ENCODE results near the gene MS4A4E.
"Not testable (repeated sequence)": the region's sequence is repeated elsewhere in the genome, so short reads cannot be mapped to it uniquely, and the experiment has no call there.

The MS4A4E gene

DNA sequence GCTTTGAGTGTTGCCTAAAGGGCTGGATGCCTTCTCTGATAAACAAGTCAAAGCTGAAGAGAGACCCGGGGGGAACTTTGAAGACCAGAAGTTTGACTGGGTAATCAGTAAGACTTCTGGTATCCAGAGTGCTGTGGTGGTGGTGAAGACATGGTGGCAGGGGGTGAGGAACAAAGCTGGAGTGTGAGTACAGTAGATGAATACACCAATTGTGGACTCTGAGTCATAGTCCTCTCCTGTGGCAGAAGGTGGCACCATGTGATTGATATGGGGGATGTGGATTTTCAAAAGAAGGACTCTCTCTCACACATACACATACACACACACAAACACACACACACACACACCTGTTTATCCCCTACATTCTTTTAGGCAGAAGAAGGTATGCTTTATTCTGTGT is 72.4 kb downstream of the MS4A4E start:
- DNase-seq, result no peak

- no peak for DNase-seq
These were observed 73.5 kb downstream of the MS4A4E start for GRCh38 chr11:60169264-60169915.

GRCh38 chr11:60168306-60168705 is 74.6 kb downstream of the MS4A4E start:
- no peak for DNase-seq

GRCh38 chr11:60165951-60166350 is 77.0 kb downstream of the MS4A4E start:
- no peak for DNase-seq

DNA sequence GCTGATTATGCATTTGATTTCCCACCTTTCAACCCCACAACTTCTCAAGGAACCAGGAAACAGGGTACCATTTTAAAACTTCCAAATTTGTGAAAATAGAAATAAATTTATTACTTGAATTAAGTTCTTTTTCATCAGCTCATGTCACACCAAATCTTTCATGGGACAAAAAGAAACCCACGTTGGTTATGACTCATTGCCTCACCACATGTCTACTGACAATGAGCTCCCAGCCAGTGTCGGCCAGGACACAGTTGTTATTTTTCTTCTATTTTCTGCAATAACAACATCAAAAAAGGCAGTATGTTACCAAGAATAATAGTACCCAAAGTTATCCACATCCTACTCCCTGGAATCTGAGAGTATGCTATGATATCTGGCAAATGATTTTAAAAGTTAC is 77.4 kb downstream of the MS4A4E start:
- no peak for DNase-seq

- DNase-seq, result no peak
These were observed 78.3 kb downstream of the MS4A4E start for GRCh38 chr11:60164550-60165075.

GRCh38 chr11:60161766-60162165 is 81.2 kb downstream of the MS4A4E start:
- no peak for DNase-seq

GRCh38 chr11:60161107-60161506 is 81.8 kb downstream of the MS4A4E start:
- no peak for DNase-seq

GRCh38 chr11:60159868-60160267 is 83.1 kb downstream of the MS4A4E start:
- DNase-seq, result no peak

DNA sequence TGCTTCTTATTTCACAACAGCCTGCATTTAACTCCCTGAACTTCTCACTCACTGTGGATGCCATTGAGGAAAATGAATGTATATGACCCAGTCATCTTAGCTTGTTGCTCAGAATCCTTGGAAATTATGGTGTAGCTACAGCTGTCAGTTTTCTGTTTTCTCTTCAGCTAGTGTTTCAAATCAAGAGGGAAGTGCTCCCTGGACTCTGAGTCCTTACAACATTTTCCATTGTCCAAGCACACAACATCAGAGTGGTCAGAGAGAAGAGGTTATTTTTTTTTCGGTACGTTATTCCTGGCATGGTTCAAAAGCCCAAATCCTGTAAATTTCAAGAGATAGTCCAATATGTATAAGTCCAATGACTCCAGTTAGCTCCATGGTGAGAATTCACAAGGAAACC is 83.7 kb downstream of the MS4A4E start:
- DNase-seq, result no peak

DNA sequence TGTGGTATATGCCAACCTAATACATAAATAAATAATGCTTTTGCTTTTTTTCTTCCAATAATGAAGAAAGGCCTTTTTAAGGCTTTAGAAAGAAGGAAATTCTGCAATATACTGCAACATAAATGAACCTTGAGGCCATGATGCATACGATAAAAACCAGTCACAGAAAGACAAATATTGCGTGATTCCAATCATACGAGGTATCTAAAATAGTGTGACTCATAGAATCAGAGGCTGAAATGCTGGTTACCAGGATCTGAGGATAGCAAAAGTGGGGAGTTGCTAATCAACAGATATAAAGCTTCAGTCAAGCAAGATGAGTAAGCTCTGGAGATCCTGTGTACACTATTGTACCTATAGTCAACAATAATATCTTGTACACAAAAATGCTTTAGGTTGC is 84.3 kb downstream of the MS4A4E start:
- no peak for DNase-seq

DNA sequence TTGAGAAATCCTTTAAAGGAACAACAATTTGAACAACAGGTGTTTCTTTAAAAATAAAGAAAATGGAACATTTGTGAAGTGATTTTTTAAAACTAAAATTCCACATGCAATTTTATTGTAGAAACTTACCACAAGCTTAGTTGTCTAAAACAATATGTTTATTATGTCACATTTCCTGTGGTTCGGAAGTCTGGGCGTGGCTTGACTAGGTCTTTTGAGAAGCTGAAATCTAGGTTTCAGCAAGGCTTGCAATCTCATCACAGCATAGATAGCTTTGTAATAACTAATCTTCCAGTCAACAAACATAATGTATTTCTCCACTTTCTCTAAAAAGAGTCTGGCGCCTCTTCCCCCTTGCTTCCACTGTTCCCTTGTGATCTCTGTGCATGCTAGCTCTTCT is 87.0 kb downstream of the MS4A4E start:
- no peak for DNase-seq

- DNase-seq, result not testable (repeated sequence)
These were observed 90.2 kb downstream of the MS4A4E start for GRCh38 chr11:60152727-60153126.

DNA sequence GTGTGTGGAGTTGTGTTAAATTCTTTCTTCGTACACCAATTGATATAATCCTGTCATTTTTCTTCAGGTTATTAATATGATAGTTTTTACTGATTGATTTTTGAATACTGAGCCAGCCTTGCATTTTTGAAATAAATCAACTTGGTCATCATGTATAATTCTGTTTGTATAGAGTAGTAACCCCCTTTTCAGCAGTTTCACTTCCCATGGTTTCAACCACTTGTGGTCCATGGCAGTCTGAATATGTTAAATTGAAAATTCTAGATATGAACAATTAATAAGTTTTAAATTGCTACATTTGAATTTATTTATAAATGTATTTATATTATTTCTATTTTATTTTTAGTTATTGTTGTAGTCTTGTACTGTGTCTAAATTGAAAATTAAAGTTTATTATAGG is 92.7 kb downstream of the MS4A4E start:
- DNase-seq, result no peak

Measured in activated CD8-positive, alpha-beta memory T cell treated with anti-CD3 and anti-CD28 coated beads for 24 hours (primary cell).